ENCODE data around the gene RWDD2A. TPM values are rescaled to one million over a fixed set of nuclear protein-coding genes. Genes with fewer than 3 reads are reported as not detected.

The RWDD2A gene
- total and polyA plus RNA-seq, 2 of the 8 experiments (the other 6 are each of a cell fraction or from before 2014, with no cell fraction given), result 2.1 to 3.6 TPM

DNA sequence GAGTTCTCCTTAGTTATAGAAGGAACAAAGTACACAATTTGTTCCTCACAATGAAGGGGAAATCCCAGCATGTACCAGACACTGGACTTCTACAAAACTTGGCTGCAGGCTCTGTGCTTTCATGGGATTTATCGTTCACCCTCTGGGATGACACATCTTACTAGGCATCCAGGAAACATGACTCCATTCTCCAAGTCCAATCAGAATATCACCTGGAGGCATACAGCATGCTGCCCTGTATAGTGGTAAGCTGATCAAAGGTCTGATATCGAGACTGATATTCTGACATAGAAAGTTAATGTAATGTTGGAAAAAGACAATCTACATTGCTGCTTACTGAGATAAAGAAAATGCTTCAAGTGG, 6.7 kb downstream of the RWDD2A start:
- DNase-seq (ENCODE audit: low read depth in 1 of 2, low spot score in 2 of 2), result no peak
- Histone ChIP-seq H4K5ac (ENCODE audit: insufficient read length, low read depth, low read length) (no peak overlapping the region), H3K4me3 (ENCODE audit: extremely low read depth in 1 of 4, insufficient read depth in 2 of 4, low read depth in 3 of 4, low read length in 4 of 4) (no peak overlapping the region), H4K8ac (ENCODE audit: extremely low read depth, insufficient read depth, low read length) (no peak overlapping the region), H2AFZ (ENCODE audit: low read length) (no peak overlapping the region), H3K23ac (ENCODE audit: insufficient read length) (no peak overlapping the region), H3K9me3 (ENCODE audit: insufficient read depth in 2 of 2, low read depth in 1 of 2, low read length in 1 of 2) (no peaks in the 10 kb centered on the region), H3K14ac (ENCODE audit: insufficient read length) (no peak overlapping the region), H3K27me3 (replicated peaks in 1 of 4; ENCODE audit: control insufficient read depth in 3 of 4, extremely low read depth in 1 of 4, insufficient read depth in 3 of 4, low read length in 3 of 4) (no peaks in the 10 kb centered on the region), H3K79me1 (ENCODE audit: low read depth, low read length) (no peaks in the 10 kb centered on the region), H2BK5ac (ENCODE audit: low read depth, low read length) (no peak overlapping the region), H3K23me2 (ENCODE audit: low read depth, low read length) (no peaks in the 10 kb centered on the region), H2BK15ac (ENCODE audit: low read length) (no peak overlapping the region), H3K79me2 (ENCODE audit: control insufficient read depth in 1 of 2, insufficient read depth in 2 of 2, low read length in 2 of 2) (no peaks in the 10 kb centered on the region), H4K91ac (replicated peaks; ENCODE audit: insufficient read length, low read length) (no peak overlapping the region), H3K27ac (ENCODE audit: low read depth, low read length) (no peak overlapping the region), H2BK12ac (ENCODE audit: low read depth, low read length) (no peak overlapping the region), H2BK120ac (replicated peaks; ENCODE audit: low read depth, low read length) (no peak overlapping the region), H3K4ac (replicated peaks; ENCODE audit: insufficient read length, low read depth, low read length) (no peak overlapping the region), H3K56ac (replicated peaks; ENCODE audit: insufficient read length, low read depth, low read length) (no peak overlapping the region), H3K9ac (replicated peaks in 1 of 4; ENCODE audit: extremely low read depth in 1 of 4, low read depth in 3 of 4, low read length in 3 of 4) (no peak overlapping the region), H4K20me1 (replicated peaks in 1 of 2; ENCODE audit: control insufficient read depth in 1 of 2, insufficient read depth in 2 of 2, low read length in 2 of 2) (no peaks in the 10 kb centered on the region), H2AK5ac (ENCODE audit: low read depth, low read length) (no peak overlapping the region), H2BK20ac (ENCODE audit: low read length) (no peak overlapping the region), H3K18ac (ENCODE audit: extremely low read depth, low read length) (no peak overlapping the region), H3K4me2 (ENCODE audit: insufficient read depth in 1 of 2, low read depth in 2 of 2, low read length in 2 of 2) (no peak overlapping the region), H3K36me3 (ENCODE audit: control insufficient read depth in 2 of 4, insufficient read depth in 4 of 4, low read length in 3 of 4) (peaks cover 0 to 7% (median 0%) of the 10 kb centered on the region in 4 experiments; a peak in 4 of 8 replicates), H3K4me1 (replicated peaks in 1 of 4; ENCODE audit: control insufficient read depth in 3 of 4, insufficient read depth in 4 of 4, low read length in 3 of 4) (no peaks in the 10 kb centered on the region)
- no peak for FAIRE-seq
- ChIA-PET CTCF (ENCODE audit: partially characterized antibody) (interaction anchor here (1.5 to 8.9 kb wide), 2 partner anchors 16 to 18 kb away, joined by 3 to 42 read pairs; no protein-coding TSS in a partner anchor), POLR2A (ENCODE audit: partially characterized antibody) (no interaction called here)
- WGBS, 2 experiments (ENCODE audit: extremely low coverage in 1 of 2, insufficient coverage in 1 of 2, insufficient read length in 1 of 2, insufficient replicate concordance in 2 of 2, low coverage in 1 of 2, low lambda C conversion rate in 2 of 2, missing lambda C conversion rate in 1 of 2), result 93% methylated on average over 2 of the region's 2 CpGs; no CpG with 5 or more reads in 1 of the 2 experiments

Data from H1 (cell line).